ENCODE data around the gene CSNK2A3. TPM values are rescaled to one million over a fixed set of nuclear protein-coding genes. Genes with fewer than 3 reads are reported as not detected.

Gene CSNK2A3
- total RNA-seq, 1 donor from 2014 or later, result 0.58 TPM

DNA sequence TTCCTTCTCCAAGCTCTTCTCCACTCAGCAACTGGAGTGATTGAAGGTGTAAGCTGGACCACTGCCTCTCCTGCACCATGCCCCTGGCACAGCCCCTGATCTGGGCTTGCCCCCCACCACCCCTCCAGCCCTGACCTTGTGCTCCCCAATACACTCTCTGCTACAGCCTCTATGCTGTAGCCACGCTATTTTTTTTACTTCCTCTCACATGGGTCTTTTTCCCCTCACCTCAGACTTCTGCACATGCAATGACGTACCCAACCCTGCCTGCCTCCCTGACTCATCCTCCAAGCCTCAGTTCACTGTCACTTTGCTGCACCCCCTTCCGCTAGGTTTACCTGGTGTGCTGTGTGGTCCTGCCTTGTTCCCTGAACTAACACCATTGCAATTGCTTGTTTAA lies 9.0 kb downstream of the CSNK2A3 start:
- ATAC-seq (no peak), DNase-seq (ENCODE audit: low spot score) (no peak)

DNA sequence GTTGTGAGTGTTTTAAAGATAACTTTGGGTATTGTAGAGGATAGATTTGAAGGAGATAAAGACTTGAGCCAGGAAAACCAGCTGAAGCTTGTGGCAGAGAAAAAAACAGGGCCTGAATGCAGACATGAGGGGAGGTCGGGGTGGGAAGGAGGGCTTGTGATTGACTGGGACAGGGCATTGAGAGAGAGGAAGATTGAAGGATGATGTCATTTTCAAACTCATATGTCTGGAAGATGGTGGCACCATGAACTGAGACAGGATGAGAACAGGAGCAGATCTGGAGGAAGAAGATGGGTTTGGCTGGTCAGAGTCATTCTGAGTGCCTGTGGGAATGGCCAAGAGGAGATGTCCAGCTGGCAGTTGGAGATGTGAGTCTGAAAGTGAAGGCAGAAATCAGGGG lies 14.7 kb downstream of the CSNK2A3 start:
- ATAC-seq (no peak), DNase-seq (ENCODE audit: low spot score) (no peak)

- ATAC-seq (no peak), DNase-seq (ENCODE audit: low spot score) (no peak)
Measured at GRCh38 chr11:11336664-11337063, 16.4 kb downstream of the CSNK2A3 start.

GRCh38 chr11:11335043-11335442 lies 18.0 kb downstream of the CSNK2A3 start:
- ATAC-seq, result no peak
- DNase-seq (ENCODE audit: low spot score), result no peak

DNA sequence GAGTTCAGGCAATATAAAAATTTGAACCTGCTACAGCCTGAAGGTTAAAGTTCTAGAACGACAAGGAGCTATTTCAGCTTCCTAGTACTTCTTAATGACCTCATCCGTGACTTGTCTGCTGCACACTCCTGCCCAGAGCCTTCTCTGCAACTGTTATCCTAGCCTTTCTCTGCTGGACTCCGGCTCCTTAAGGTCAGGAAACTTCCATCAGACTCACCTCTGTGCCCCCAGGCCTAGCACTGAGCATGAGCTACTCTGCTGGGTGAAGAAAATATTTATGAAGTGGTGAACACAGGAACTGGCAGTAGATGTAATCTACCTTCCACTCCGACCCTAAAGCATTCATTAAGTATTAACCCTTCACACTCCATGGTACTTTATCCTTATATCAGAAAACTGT lies 18.4 kb downstream of the CSNK2A3 start:
- no peak for ATAC-seq
- DNase-seq (ENCODE audit: low spot score), result no peak

DNA sequence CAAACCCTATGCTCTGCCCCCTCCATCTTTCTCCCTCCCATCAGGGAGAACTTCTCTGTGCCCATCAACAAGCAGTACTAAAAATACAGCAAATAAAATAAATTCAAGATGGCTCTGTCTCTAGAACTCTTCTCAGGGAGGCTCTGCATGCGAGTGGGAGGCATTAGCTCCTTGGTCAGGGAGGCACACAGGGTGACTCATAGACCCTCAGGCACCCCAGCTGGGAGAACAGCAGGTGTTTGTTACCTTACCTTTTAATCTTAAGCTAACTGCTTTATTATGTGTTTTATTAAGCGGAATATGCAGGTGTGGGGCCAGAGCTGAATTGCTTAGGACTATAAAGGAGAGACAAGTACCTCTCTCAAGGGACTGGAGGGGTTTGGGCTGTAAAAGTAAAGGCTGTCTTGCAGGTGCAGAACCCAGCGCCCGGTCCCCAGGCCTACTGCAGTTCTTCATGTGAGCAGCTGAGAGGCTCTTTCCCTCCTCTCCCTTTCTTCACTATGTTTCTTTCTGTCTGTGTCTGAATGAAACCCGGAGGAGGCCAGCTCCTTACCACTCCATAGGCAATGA lies 20.8 kb downstream of the CSNK2A3 start:
- DNase-seq (ENCODE audit: low spot score) (no peak), ATAC-seq (no peak)

- DNase-seq (ENCODE audit: low spot score) (no peak), ATAC-seq (no peak)
Measured at GRCh38 chr11:11329062-11329806, 23.8 kb downstream of the CSNK2A3 start.

GRCh38 chr11:11324090-11324489 lies 29.0 kb downstream of the CSNK2A3 start:
- ATAC-seq, result no peak
- no peak for DNase-seq (ENCODE audit: low spot score)

DNA sequence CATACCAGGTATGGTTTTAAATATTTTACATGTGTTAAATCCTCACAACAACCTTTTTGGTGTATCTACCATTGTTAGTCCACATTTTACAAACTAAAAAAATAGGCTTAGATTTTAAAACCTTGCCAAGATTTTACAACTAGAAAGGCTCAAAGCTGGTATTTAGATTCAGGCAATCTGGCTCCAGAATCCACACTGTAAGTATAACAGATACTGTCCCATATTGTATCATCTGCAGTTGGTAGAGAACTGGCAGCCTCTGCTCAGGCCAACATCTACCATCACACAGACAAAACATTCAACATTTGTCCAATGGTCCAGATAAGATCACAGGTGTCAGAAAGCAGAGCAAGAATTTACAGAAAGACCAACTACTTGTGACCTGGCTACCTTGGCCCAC lies 30.9 kb downstream of the CSNK2A3 start:
- DNase-seq (ENCODE audit: low spot score) (no peak), ATAC-seq (no peak)

- ATAC-seq (no peak), DNase-seq (ENCODE audit: low spot score) (no peak)
Measured at GRCh38 chr11:11320825-11321224, 32.2 kb downstream of the CSNK2A3 start.

DNA sequence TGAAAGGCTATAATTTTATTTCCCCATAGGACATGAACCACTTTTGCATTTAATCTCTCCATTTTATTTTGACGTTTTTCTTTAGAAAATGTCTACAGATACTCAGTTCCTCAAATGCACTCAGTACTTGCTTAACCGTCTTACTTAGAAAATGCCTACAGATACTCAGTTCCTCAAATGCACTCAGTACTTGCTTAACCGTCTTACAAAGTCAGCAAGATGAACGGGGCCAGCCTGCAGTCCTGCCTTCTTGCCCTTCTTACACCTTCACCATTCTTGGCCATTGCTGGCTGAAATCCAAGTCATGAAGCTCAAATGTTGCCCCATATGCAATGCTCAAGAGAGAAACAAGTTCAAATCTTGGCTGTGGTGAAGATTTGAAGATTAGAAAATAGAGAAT lies 34.1 kb downstream of the CSNK2A3 start:
- no peak for DNase-seq (ENCODE audit: low spot score)
- ATAC-seq, result peak; percentile 16

DNA sequence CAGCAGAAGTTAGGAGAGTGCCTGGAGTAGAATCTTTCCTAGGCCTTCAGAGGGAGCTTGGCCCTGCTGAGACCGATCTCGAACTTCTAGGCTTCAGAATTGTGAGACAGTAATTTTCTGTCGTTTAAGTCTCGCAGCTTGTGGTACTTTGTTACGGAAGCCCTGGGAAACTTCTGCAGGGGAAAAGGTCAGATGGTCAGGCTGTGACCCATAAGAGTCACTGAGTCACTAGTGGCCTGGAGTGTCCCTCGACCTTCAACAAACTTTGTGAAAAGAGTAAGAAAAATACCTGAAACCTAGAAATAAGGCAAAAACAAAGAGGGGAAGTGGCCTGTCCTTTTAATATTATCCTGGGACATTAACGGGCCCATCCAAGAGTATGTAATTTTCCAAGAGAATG lies 34.6 kb downstream of the CSNK2A3 start:
- ATAC-seq, result no peak
- no peak for DNase-seq (ENCODE audit: low spot score)

GRCh38 chr11:11316651-11317230 lies 36.3 kb downstream of the CSNK2A3 start:
- ATAC-seq (no peak), DNase-seq (ENCODE audit: low spot score) (no peak)

GRCh38 chr11:11313902-11314692 lies 39.0 kb downstream of the CSNK2A3 start:
- peak; percentile 64 for DNase-seq (ENCODE audit: low spot score)
- peak; percentile 92 for ATAC-seq

GRCh38 chr11:11313426-11313825 lies 39.6 kb downstream of the CSNK2A3 start:
- peak; percentile 58 for ATAC-seq
- DNase-seq (ENCODE audit: low spot score), result no peak

DNA sequence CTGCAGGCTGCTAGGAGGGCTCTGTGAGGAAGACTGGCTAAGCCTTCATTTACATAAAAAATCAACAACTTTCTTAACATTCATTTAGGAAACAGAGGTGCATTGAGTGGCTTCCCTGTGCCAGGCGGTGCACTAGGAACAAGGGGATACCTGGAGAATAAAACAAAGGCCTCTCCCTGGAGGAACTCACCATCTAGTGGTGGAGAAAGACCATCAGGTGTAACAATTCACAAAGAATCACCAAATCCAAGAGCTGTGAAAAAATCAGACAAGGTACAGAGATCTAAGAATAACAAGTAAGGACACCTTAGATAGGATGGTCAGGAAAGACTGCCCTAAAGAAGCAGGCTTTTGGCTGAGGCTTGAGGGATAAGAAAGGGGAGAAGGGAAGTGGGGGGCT lies 40.3 kb downstream of the CSNK2A3 start:
- ATAC-seq (no peak), DNase-seq (ENCODE audit: low spot score) (no peak)

DNA sequence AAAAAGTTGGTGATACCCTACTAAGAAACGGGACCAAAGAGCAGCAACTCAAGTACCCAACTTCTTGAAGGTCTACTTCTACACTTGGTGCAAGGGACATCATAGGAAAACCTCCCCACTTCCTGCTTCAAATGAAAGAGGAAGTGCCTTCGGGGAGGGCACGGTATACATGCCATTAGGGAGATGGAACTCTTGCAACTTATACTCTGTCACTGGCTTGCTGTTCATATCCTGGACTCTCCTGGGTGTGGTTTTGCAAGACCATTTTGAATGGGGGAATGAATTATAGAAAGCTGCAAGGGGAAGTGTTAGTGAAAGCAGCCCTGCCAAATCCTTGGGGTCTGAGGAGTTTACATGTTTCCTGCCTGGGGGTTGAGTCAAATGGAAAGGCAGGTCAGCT lies 41.9 kb downstream of the CSNK2A3 start:
- no peak for ATAC-seq
- DNase-seq (ENCODE audit: low spot score), result no peak

DNA sequence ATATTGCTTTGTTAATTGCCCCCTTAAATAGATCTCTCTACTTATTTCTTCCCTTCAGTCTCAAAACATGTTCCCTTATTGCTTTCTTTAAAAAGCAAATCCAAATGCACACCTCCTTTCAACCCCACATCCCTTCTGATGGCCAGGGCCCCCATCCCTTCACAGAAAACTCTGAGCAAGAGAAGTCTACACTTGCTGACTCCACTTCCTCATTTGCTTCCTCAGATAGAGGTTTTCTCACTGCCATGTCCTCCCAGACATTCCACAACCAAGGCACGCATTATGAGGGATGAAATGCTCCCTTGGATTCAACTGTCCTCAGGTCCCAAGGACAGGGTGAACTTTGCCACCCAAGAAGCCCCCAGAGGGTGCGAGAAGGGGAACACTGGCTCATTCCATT lies 43.1 kb downstream of the CSNK2A3 start:
- no peak for ATAC-seq
- no peak for DNase-seq (ENCODE audit: low spot score)

DNA sequence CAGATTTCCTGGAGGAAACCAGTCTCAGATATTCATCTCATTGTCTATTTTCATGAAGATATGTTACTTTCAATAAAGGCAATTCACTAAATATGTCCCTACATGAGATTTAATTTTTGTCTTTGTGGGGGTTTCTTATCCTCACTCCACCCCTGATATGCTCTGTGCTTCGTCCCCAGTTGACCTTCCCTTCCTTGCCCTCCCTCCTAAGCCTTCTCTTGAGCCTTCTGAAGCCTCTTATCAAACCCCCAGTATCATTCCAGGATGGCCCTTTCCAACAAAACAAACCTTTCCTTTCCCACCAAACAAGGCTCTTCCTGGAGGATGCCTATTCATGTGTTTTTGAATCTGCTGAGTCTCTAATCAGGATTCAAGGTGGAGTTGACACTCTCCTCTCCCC lies 44.8 kb downstream of the CSNK2A3 start:
- DNase-seq (ENCODE audit: low spot score) (no peak), ATAC-seq (peak; percentile 34)

DNA sequence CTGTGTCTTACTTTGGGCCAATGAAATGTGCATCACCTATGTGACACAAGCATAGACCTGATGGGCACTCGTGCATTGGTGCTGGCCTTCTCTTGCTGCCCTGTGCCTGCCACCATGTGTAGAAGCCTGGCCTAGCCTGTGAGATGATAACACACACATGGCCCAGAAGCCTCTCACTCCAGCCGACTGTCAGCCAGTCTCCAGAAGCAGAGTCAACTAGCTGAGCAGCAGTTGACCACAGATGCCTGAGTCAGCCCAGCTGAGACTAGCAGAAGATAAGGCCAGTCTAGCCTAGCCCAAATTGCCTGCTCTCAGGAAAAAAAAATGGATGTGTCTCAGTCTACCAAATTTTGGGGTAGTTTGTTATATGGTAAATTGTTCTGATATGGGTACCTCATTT lies 46.2 kb downstream of the CSNK2A3 start:
- DNase-seq (ENCODE audit: low spot score) (no peak), ATAC-seq (no peak)

- DNase-seq (ENCODE audit: low spot score) (no peak), ATAC-seq (no peak)
Measured at GRCh38 chr11:11304550-11304949, 48.5 kb downstream of the CSNK2A3 start.

- ATAC-seq, result no peak
- no peak for DNase-seq (ENCODE audit: low spot score)
Measured at GRCh38 chr11:11302565-11302964, 50.5 kb downstream of the CSNK2A3 start.
